ENCODE data around the gene GLYATL3.

The GLYATL3 gene

DNA sequence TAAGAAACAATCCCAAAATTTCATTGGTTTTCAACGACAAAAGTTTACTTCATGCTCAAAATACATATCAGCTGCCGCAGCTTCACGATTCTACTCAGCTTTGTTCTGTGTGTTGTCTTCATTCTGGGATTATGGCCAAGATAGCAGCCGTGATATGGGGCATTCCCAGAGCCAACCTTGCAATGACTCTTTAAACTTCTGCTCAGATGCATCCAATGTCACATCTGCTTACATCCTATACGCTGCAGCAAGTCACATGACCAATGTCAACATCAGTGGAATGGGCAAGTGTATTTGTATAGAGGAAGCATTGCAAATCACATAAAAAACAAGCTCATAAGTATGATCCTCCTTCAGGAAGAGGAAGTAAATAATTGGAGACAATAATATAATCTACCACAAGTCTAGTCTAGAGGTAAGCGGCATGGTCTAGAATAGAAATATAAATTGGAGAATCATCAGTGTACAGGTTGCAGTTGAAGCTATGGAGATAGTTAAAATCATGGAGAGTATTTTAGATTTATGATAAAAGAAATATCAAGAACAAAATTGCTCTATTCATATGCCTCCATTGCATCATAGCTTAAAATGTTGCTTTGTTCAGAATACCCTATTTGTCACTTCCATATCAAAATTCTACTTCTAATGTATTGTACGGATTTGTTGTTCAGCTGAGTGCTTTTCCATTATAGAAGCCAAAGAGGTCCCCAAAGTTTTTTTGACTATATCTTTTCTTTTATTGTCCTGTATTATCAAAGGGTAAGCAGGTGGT lies 43.5 kb downstream of the GLYATL3 start:
- POLR2A ChIA-PET = no interaction called here
- Histone ChIP-seq H3K9me3 (ENCODE audit: control extremely low read depth in 1 of 5, control insufficient read depth in 4 of 5, insufficient read depth in 2 of 5, low read depth in 1 of 5, low read length in 4 of 5) (peaks cover 0 to 2% (median 0%) of the 10 kb centered on the region in 5 experiments), H3K4me1 (ENCODE audit: control extremely low read depth in 1 of 4, control insufficient read depth in 4 of 4, insufficient read depth in 4 of 4, low read length in 3 of 4) (peaks cover 0 to 5% (median 0%) of the 10 kb centered on the region in 4 experiments), H3K27ac (ENCODE audit: insufficient read depth in 1 of 2, low read depth in 1 of 2, low read length in 2 of 2, poor library complexity in 1 of 2, severe bottlenecking in 2 of 2) (no peak overlapping the region), H3K36me3 (ENCODE audit: control insufficient read depth in 4 of 4, insufficient read depth in 4 of 4, low read length in 3 of 4) (no peaks in the 10 kb centered on the region), H3K4me3 (ENCODE audit: control insufficient read depth in 1 of 7, extremely low read depth in 1 of 7, insufficient read depth in 4 of 7, low read depth in 2 of 7, low read length in 6 of 7) (no peak overlapping the region), H3K27me3 (replicated peaks in 2 of 5; ENCODE audit: control insufficient read depth in 4 of 5, insufficient read depth in 5 of 5, low read length in 4 of 5) (no peaks in the 10 kb centered on the region)
- peak in 2 of 3 donors; percentile 20 to 47 for DNase-seq
- CTCF ChIA-PET = interaction anchor here (0.7 to 4.2 kb wide), 9 partner anchors 10 to 306 kb away, joined by 3 to 25 read pairs (median 3); no protein-coding TSS in a partner anchor
- WGBS (ENCODE audit: insufficient coverage) = 91% methylated on average over 4 of the region's 7 CpGs

DNA sequence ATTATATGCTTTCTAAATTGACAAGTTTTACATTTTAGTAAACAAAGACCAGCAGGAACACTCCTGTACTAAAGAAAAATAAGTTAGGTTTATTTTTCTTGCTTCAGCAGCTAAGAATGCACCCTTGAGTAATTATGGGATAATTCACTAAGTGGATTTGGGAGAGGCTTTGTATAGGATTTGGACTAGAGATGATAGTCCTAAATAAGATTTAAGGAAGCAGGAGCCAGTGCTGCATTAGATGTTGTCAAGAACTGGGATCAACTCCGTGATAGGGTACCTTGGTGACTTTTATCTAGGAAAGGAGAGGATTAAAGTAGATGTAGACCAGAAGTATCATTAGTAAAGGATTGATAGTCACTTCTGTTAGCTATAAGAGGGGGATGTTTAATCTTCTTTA lies 46.6 kb downstream of the GLYATL3 start:
- ChIA-PET POLR2A (no interaction called here), CTCF (interaction anchor here (0.9 to 2.5 kb wide), 2 partner anchors 14 to 61 kb away, joined by 4 to 10 read pairs; no protein-coding TSS in a partner anchor)
- no peak for DNase-seq
- Histone ChIP-seq H3K27ac (ENCODE audit: insufficient read depth in 1 of 2, low read depth in 1 of 2, low read length in 2 of 2, poor library complexity in 1 of 2, severe bottlenecking in 2 of 2) (no peak overlapping the region), H3K4me1 (ENCODE audit: control extremely low read depth in 1 of 4, control insufficient read depth in 4 of 4, insufficient read depth in 4 of 4, low read length in 3 of 4) (peaks cover 0 to 14% (median 14%) of the 10 kb centered on the region in 4 experiments), H3K27me3 (replicated peaks in 2 of 5; ENCODE audit: control insufficient read depth in 4 of 5, insufficient read depth in 5 of 5, low read length in 4 of 5) (peaks cover 0 to 13% (median 6%) of the 10 kb centered on the region in 5 experiments), H3K4me3 (ENCODE audit: control insufficient read depth in 1 of 7, extremely low read depth in 1 of 7, insufficient read depth in 4 of 7, low read depth in 2 of 7, low read length in 6 of 7) (no peak overlapping the region), H3K9me3 (ENCODE audit: control extremely low read depth in 1 of 5, control insufficient read depth in 4 of 5, insufficient read depth in 2 of 5, low read depth in 1 of 5, low read length in 4 of 5) (no peaks in the 10 kb centered on the region), H3K36me3 (ENCODE audit: control insufficient read depth in 4 of 4, insufficient read depth in 4 of 4, low read length in 3 of 4) (no peaks in the 10 kb centered on the region)
- WGBS (ENCODE audit: insufficient coverage) = 100% methylated on average over 1 of the region's 1 CpG

DNA sequence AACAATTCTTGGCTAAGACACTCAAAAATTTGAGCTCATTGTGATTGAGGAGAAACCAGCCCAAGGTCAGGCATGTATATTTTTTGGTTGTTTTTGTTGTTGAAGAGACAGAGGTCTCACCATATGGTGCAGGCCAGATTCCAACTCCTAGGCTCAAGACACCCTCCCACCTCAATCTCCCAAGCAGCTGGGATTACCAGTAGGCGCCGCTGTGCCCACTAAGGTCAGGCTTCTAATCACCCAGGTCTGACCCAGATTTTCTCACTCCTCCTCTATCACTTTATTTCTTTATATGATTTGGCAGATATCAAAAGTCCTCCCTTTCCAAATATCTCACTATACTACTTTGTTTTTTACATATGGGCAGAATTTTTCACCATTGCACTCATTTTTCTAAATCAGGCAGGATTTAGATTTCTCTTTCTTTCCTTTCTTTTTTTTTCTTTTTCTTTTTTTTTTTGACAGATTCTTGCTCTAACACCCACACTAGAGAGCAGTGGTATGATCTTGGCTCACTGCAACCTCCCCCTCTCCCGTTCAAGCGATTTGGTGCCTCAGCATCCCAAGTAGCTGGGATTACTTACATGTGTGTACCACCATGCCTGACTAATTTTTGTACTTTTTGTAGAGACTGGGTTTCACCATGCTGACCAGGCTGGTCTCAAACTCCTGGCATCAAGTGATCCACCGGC lies 49.0 kb downstream of the GLYATL3 start:
- 94% methylated on average over 5 of the region's 5 CpGs for WGBS (ENCODE audit: insufficient coverage)
- CTCF ChIA-PET = interaction anchor here (0.9 to 2.5 kb wide), 4 partner anchors 14 to 59 kb away, joined by 3 to 12 read pairs (median 8); no protein-coding TSS in a partner anchor
- Histone ChIP-seq H3K27ac (ENCODE audit: insufficient read depth in 1 of 2, low read depth in 1 of 2, low read length in 2 of 2, poor library complexity in 1 of 2, severe bottlenecking in 2 of 2) (no peak overlapping the region), H3K9me3 (ENCODE audit: control extremely low read depth in 1 of 5, control insufficient read depth in 4 of 5, insufficient read depth in 2 of 5, low read depth in 1 of 5, low read length in 4 of 5) (no peaks in the 10 kb centered on the region), H3K27me3 (replicated peaks in 2 of 5; ENCODE audit: control insufficient read depth in 4 of 5, insufficient read depth in 5 of 5, low read length in 4 of 5) (peaks cover 0 to 13% (median 6%) of the 10 kb centered on the region in 5 experiments), H3K4me3 (ENCODE audit: control insufficient read depth in 1 of 7, extremely low read depth in 1 of 7, insufficient read depth in 4 of 7, low read depth in 2 of 7, low read length in 6 of 7) (no peak overlapping the region), H3K4me1 (ENCODE audit: control extremely low read depth in 1 of 4, control insufficient read depth in 4 of 4, insufficient read depth in 4 of 4, low read length in 3 of 4) (peaks cover 5 to 25% (median 20%) of the 10 kb centered on the region in 4 experiments), H3K36me3 (ENCODE audit: control insufficient read depth in 4 of 4, insufficient read depth in 4 of 4, low read length in 3 of 4) (no peaks in the 10 kb centered on the region)
- POLR2A ChIA-PET = no interaction called here
- no peak for DNase-seq

DNA sequence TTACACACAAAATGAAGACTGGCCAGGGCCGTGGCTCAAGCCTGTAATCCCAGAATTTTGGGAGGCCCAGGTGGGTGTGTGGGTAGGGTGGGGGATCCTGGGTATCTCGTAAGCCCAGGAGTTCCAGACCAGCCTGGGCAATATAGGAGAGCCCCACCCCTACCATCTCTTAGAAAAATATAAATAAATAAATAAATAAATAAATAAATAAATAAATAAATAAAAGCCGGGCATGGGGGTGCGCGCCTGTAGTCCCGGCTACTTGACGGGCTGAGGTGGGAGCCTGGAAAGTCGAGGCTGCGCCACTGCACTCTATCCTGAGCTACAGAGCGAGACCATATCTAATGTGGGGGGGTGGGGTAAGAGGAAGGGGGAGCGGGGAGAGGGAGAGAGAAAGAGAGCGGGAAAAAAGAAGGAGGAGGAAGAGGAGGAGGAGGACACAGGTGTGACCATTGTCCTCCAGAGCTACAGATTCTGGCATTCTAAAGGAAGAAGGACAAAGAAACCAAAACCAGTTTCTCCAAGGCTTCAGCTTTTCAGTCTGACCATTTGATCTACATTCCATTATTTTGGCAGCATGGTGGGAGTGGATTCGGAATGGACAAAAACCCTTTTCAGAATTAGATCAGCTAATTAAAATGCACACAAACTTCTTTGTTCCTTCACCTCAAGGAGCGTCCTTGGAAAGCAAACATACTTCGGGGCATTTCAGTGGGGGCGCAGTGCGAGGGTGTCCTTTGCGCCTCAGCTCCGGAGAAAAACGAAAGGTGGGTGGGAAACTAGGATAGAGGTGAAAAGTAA lies 50.2 kb downstream of the GLYATL3 start:
- Histone ChIP-seq H3K27ac (ENCODE audit: insufficient read depth in 1 of 2, low read depth in 1 of 2, low read length in 2 of 2, poor library complexity in 1 of 2, severe bottlenecking in 2 of 2) (no peak overlapping the region), H3K27me3 (replicated peaks in 2 of 5; ENCODE audit: control insufficient read depth in 4 of 5, insufficient read depth in 5 of 5, low read length in 4 of 5) (peaks cover 0 to 13% (median 6%) of the 10 kb centered on the region in 5 experiments), H3K4me1 (ENCODE audit: control extremely low read depth in 1 of 4, control insufficient read depth in 4 of 4, insufficient read depth in 4 of 4, low read length in 3 of 4) (peaks cover 5 to 25% (median 21%) of the 10 kb centered on the region in 4 experiments), H3K36me3 (ENCODE audit: control insufficient read depth in 4 of 4, insufficient read depth in 4 of 4, low read length in 3 of 4) (no peaks in the 10 kb centered on the region), H3K4me3 (ENCODE audit: control insufficient read depth in 1 of 7, extremely low read depth in 1 of 7, insufficient read depth in 4 of 7, low read depth in 2 of 7, low read length in 6 of 7) (peak overlapping the region; percentile 35 to 87 (median 72)), H3K9me3 (ENCODE audit: control extremely low read depth in 1 of 5, control insufficient read depth in 4 of 5, insufficient read depth in 2 of 5, low read depth in 1 of 5, low read length in 4 of 5) (no peaks in the 10 kb centered on the region)
- 27% methylated on average over 11 of the region's 20 CpGs for WGBS (ENCODE audit: insufficient coverage)
- DNase-seq = peak in 1 of 3 donors; percentile 10
- ChIA-PET POLR2A (no interaction called here), CTCF (interaction anchor here (0.6 to 2.1 kb wide), 10 partner anchors 8 to 74 kb away, joined by 3 to 12 read pairs (median 4); no protein-coding TSS in a partner anchor)

DNA sequence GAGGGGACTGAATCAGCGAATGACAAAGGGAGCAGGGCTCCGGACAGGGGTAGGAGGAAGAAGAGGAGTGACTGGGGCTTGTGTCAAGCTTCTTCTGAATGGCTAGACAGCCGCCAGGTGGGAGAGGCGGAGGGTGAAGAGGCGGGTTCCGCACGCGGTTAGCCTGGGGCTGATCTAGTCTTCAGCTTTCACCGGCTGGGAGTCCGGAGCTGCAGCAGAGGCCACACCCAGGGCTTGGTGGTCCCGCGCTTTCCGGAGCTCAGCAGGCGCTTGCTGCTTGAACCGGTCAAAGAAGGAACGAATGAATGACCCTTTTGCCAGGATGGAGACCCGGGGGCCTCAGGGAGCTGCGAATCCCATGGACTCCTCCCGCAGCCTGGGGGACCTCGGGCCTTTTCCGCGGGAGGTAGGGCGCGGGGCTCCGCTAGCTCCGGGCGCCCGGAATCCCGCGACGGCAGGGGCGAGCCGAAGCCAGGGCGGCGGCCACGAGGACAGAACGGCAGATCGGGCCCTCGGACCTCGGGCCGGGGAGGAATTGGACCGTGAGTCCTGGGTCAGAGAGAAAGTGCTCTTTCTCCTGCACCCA lies 50.9 kb downstream of the GLYATL3 start, which contains the start of gene C6orf141:
C6orf141 (plus strand) TSS at position 177 of the 586 bp plus-strand sequence; CDS start at position 302, 125 bp downstream.
- H3K27ac ChIP-seq (ENCODE audit: insufficient read depth in 1 of 2, low read depth in 1 of 2, low read length in 2 of 2, poor library complexity in 1 of 2, severe bottlenecking in 2 of 2) = no peak within 1 kb of the TSS
- no peaks in the 10 kb centered on the region for H3K36me3 ChIP-seq (ENCODE audit: control insufficient read depth in 4 of 4, insufficient read depth in 4 of 4, low read length in 3 of 4)
- no peaks in the 10 kb centered on the region for H3K9me3 ChIP-seq (ENCODE audit: control extremely low read depth in 1 of 5, control insufficient read depth in 4 of 5, insufficient read depth in 2 of 5, low read depth in 1 of 5, low read length in 4 of 5)
- peaks cover 0 to 13% (median 6%) of the 10 kb centered on the region in 5 experiments for H3K27me3 ChIP-seq (replicated peaks in 2 of 5; ENCODE audit: control insufficient read depth in 4 of 5, insufficient read depth in 5 of 5, low read length in 4 of 5)
- peak within 1 kb of the TSS; percentile 35 to 87 (median 72) for H3K4me3 ChIP-seq (ENCODE audit: control insufficient read depth in 1 of 7, extremely low read depth in 1 of 7, insufficient read depth in 4 of 7, low read depth in 2 of 7, low read length in 6 of 7)
- WGBS (ENCODE audit: insufficient coverage) = under 1% methylated on average over 42 of the region's 42 CpGs
- POLR2A ChIA-PET = no interaction called here
- CTCF ChIA-PET = interaction anchor here (1.0 to 2.1 kb wide), 8 partner anchors 9 to 73 kb away, joined by 3 to 12 read pairs (median 4); no protein-coding TSS in a partner anchor
- DNase-seq = peak in 2 of 3 donors; percentile 43 to 60
- H3K4me1 ChIP-seq (ENCODE audit: control extremely low read depth in 1 of 4, control insufficient read depth in 4 of 4, insufficient read depth in 4 of 4, low read length in 3 of 4) = peaks cover 5 to 25% (median 22%) of the 10 kb centered on the region in 4 experiments

DNA sequence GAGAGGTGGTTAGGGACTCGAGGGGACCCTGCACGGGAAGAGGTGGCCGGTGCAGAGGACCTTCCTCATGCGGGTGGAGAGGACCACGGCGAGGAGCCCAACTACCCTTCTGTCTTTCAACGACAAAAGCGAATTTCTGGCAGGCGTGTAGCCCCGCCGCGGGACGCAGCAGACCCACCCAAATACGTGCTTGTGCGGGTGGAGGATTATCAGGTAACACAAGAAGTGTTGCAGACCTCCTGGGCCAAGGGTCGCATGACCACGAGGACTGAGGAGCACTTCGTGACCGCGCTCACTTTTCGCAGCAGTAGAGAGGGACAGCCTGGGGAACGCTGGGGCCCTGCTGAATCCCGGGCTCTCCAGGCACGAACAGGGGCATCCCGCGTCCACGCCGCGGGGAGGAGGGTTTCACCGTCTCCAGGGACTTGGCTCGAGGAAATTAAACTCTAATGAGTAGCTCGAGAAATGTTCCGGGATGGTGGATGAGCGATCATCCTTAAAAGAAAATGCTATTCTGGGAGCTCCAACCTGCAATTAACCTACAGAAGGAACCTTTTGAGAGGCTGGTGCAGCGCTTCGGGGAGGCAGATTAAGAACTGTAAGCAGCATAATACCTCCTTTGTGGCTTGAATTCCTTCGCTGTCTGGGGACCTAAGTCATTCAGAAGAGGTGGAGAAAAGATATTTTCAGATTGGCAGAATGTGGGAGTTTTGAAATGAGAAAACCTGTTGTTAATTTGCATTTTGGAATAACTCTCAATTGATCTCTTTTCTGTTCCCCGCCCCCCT lies 51.5 kb downstream of the GLYATL3 start:
- ChIA-PET POLR2A (no interaction called here), CTCF (interaction anchor here (1.2 to 2.7 kb wide), 7 partner anchors 8 to 72 kb away, joined by 3 to 13 read pairs (median 6); no protein-coding TSS in a partner anchor)
- Histone ChIP-seq H3K27me3 (replicated peaks in 2 of 5; ENCODE audit: control insufficient read depth in 4 of 5, insufficient read depth in 5 of 5, low read length in 4 of 5) (peaks cover 0 to 13% (median 6%) of the 10 kb centered on the region in 5 experiments), H3K4me3 (ENCODE audit: control insufficient read depth in 1 of 7, extremely low read depth in 1 of 7, insufficient read depth in 4 of 7, low read depth in 2 of 7, low read length in 6 of 7) (peak overlapping the region; percentile 35 to 87 (median 72)), H3K9me3 (ENCODE audit: control extremely low read depth in 1 of 5, control insufficient read depth in 4 of 5, insufficient read depth in 2 of 5, low read depth in 1 of 5, low read length in 4 of 5) (no peaks in the 10 kb centered on the region), H3K27ac (ENCODE audit: insufficient read depth in 1 of 2, low read depth in 1 of 2, low read length in 2 of 2, poor library complexity in 1 of 2, severe bottlenecking in 2 of 2) (no peak overlapping the region), H3K4me1 (ENCODE audit: control extremely low read depth in 1 of 4, control insufficient read depth in 4 of 4, insufficient read depth in 4 of 4, low read length in 3 of 4) (peaks cover 5 to 27% (median 24%) of the 10 kb centered on the region in 4 experiments), H3K36me3 (ENCODE audit: control insufficient read depth in 4 of 4, insufficient read depth in 4 of 4, low read length in 3 of 4) (no peaks in the 10 kb centered on the region)
- WGBS (ENCODE audit: insufficient coverage) = 0% methylated on average over 30 of the region's 38 CpGs
- DNase-seq = peak in 2 of 3 donors; percentile 40 to 57

Data from common myeloid progenitor, CD34-positive (primary cell).